ENCODE measurements around the gene NDUFS1. TPM values are rescaled to one million over a fixed set of nuclear protein-coding genes. Genes with fewer than 3 reads are reported as not detected.
"Not testable (repeated sequence)": the region's sequence is repeated elsewhere in the genome, so short reads cannot be mapped to it uniquely, and the experiment has no call there.

Gene NDUFS1
- total RNA-seq, 1 donor = 121 TPM

GRCh38 chr2:206176901-206177300 is 17.7 kb upstream of the NDUFS1 start:
- TF ChIP-seq CTCF (IDR thresholded peaks at IDR 0.05; ENCODE audit: insufficient read depth, low read length) = no peak
- DNase-seq (ENCODE audit: low read depth) = no peak
- H3K4me3 ChIP-seq (ENCODE audit: low read depth, low read length) = no peak overlapping the region

- peak; percentile 30 for DNase-seq (ENCODE audit: low read depth)
- H3K4me3 ChIP-seq (ENCODE audit: low read depth, low read length) = no peak overlapping the region
- TF ChIP-seq CTCF (IDR thresholded peaks at IDR 0.05; ENCODE audit: insufficient read depth, low read length) = no peak
Measured at GRCh38 chr2:206176121-206176520, 16.9 kb upstream of the NDUFS1 start.

- H3K4me3 ChIP-seq (ENCODE audit: low read depth, low read length) = no peak overlapping the region
- TF ChIP-seq CTCF (IDR thresholded peaks at IDR 0.05; ENCODE audit: insufficient read depth, low read length) = no peak
- no peak for DNase-seq (ENCODE audit: low read depth)
Measured at GRCh38 chr2:206173147-206173546, 13.9 kb upstream of the NDUFS1 start.

- DNase-seq (ENCODE audit: low read depth); H3K4me3 ChIP-seq (ENCODE audit: low read depth, low read length): not testable (repeated sequence)
Measured at GRCh38 chr2:206171624-206172397, 12.6 kb upstream of the NDUFS1 start.

GRCh38 chr2:206168230-206168629 is 9.0 kb upstream of the NDUFS1 start:
- H3K4me3 ChIP-seq (ENCODE audit: low read depth, low read length); DNase-seq (ENCODE audit: low read depth): not testable (repeated sequence)

GRCh38 chr2:206164261-206164862 is 5.1 kb upstream of the NDUFS1 start:
- peak; percentile 60 for TF ChIP-seq CTCF (IDR thresholded peaks at IDR 0.05; ENCODE audit: insufficient read depth, low read length)
- H3K4me3 ChIP-seq (ENCODE audit: low read depth, low read length) = no peak overlapping the region
- peak; percentile 69 for DNase-seq (ENCODE audit: low read depth)

GRCh38 chr2:206163251-206163880 is 4.1 kb upstream of the NDUFS1 start:
- TF ChIP-seq CTCF (IDR thresholded peaks at IDR 0.05; ENCODE audit: insufficient read depth, low read length) = no peak
- H3K4me3 ChIP-seq (ENCODE audit: low read depth, low read length) = no peak overlapping the region
- DNase-seq (ENCODE audit: low read depth) = no peak

- not testable (repeated sequence) for H3K4me3 ChIP-seq (ENCODE audit: low read depth, low read length)
Measured at GRCh38 chr2:206162401-206162800, 3.2 kb upstream of the NDUFS1 start.

More at GRCh38 chr2:206162401-206162800, 3.2 kb upstream of the NDUFS1 start:
- peak; percentile 22 for DNase-seq (ENCODE audit: low read depth)

All from fibroblast of the aortic adventitia (primary cell).